ENCODE data around the gene CDH22. TPM values are rescaled to one million over a fixed set of nuclear protein-coding genes. Genes with fewer than 3 reads are reported as not detected.

Gene CDH22
- total and polyA plus RNA-seq, 4 donors = 0.03 to 0.25 (median 0.09) TPM

DNA sequence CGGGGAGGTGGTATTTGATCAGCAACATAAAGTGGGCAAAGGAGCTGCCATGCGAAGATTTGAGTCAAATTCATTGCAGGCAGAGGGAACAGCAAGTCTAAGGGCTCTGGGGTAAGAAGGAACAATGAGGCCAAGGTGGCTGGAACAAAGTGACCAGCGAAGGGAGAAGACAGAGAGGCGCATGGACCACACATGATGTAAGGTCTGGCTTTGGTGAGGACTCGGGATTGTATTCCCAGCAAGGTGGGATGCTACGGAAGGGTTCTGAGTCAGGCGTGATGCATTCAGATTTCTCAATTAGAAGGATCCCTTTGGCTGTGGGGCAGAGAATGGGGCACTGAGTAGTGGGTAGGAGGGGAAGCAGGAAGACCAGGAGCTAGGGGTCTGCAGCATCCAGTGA, 30.7 kb upstream of the CDH22 start:
- no peak for ATAC-seq (ENCODE audit: insufficient read depth, low FRiP score)
- Histone ChIP-seq H3K9me3 (ENCODE audit: control insufficient read depth in 4 of 4, insufficient read depth in 3 of 4, low read length in 3 of 4) (no peaks in the 10 kb centered on the region), H3K27me3 (ENCODE audit: control insufficient read depth in 3 of 3, insufficient read depth in 3 of 3, low read length in 2 of 3) (peaks cover 3 to 73% (median 29%) of the 10 kb centered on the region in 3 donors), H3K4me3 (no peak overlapping the region), H3K27ac (ENCODE audit: low read depth in 1 of 2, low read length in 1 of 2) (no peak overlapping the region), H3K36me3 (ENCODE audit: control insufficient read depth in 4 of 4, insufficient read depth in 4 of 4, low read length in 4 of 4) (no peaks in the 10 kb centered on the region), H3K9ac (ENCODE audit: insufficient read depth in 1 of 2, low read length in 2 of 2) (no peak overlapping the region), H3K4me1 (ENCODE audit: control insufficient read depth in 5 of 5, insufficient read depth in 5 of 5, low read length in 5 of 5) (peaks cover 0 to 5% (median 0%) of the 10 kb centered on the region in 5 donors)
- TF ChIP-seq, protein P1, sequence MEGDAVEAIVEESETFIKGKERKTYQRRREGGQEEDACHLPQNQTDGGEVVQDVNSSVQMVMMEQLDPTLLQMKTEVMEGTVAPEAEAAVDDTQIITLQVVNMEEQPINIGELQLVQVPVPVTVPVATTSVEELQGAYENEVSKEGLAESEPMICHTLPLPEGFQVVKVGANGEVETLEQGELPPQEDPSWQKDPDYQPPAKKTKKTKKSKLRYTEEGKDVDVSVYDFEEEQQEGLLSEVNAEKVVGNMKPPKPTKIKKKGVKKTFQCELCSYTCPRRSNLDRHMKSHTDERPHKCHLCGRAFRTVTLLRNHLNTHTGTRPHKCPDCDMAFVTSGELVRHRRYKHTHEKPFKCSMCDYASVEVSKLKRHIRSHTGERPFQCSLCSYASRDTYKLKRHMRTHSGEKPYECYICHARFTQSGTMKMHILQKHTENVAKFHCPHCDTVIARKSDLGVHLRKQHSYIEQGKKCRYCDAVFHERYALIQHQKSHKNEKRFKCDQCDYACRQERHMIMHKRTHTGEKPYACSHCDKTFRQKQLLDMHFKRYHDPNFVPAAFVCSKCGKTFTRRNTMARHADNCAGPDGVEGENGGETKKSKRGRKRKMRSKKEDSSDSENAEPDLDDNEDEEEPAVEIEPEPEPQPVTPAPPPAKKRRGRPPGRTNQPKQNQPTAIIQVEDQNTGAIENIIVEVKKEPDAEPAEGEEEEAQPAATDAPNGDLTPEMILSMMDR (IDR thresholded peaks at IDR 0.05; ENCODE audit: control extremely low read depth, extremely low read depth) = no peak
- DNase-seq = no peak
- 72 to 79% methylated on average over 7 of the region's 7 CpGs for WGBS, 2 donors

- Histone ChIP-seq H3K9ac (ENCODE audit: insufficient read depth in 1 of 2, low read length in 2 of 2) (no peak overlapping the region), H3K4me1 (ENCODE audit: control insufficient read depth in 5 of 5, insufficient read depth in 5 of 5, low read length in 5 of 5) (no peaks in the 10 kb centered on the region), H3K4me3 (no peak overlapping the region), H3K9me3 (ENCODE audit: control insufficient read depth in 4 of 4, insufficient read depth in 3 of 4, low read length in 3 of 4) (no peaks in the 10 kb centered on the region), H3K27me3 (ENCODE audit: control insufficient read depth in 3 of 3, insufficient read depth in 3 of 3, low read length in 2 of 3) (peaks cover 3 to 59% (median 28%) of the 10 kb centered on the region in 3 donors), H3K27ac (ENCODE audit: low read depth in 1 of 2, low read length in 1 of 2) (no peak overlapping the region), H3K36me3 (ENCODE audit: control insufficient read depth in 4 of 4, insufficient read depth in 4 of 4, low read length in 4 of 4) (no peaks in the 10 kb centered on the region)
- no peak for ATAC-seq (ENCODE audit: insufficient read depth, low FRiP score)
- TF ChIP-seq, protein P1 (IDR thresholded peaks at IDR 0.05; ENCODE audit: control extremely low read depth, extremely low read depth) = no peak
- DNase-seq = no peak
- WGBS, 2 donors = 52 to 58% methylated on average over 3 of the region's 3 CpGs
Observed at GRCh38 chr20:46336735-46337134, 28.4 kb upstream of the CDH22 start.

DNA sequence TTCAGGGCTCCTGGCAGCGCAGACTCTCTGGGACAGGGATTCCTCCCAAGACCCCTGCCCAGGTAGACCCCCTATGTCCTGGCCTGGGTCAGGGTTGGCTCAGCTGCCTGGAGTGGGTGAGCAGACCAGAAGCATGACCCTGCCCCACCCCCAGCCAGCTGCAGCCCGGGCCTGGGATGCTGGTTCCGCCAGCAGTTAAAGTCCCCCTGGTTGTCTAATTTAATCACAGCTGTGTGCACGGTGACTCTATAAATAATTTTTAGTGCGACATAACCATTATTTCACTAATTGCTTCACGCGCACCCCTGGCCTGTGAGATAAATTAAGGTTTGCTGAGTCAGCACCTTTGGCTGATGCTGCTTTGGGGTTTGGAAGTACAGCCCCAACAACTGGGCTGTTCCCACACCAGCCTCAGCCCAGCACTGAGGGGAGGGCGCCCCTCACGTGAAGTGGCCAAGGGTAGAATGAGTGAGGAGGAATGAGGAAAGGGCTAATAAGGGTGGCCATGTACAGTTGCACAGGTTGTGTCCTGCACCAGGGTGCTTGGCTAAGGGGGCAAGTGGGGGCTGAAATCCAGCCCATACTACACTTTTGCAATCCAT, 26.1 kb upstream of the CDH22 start:
- H3K9ac ChIP-seq (ENCODE audit: insufficient read depth in 1 of 2, low read length in 2 of 2) = no peak overlapping the region
- H3K4me1 ChIP-seq (ENCODE audit: control insufficient read depth in 5 of 5, insufficient read depth in 5 of 5, low read length in 5 of 5) = no peaks in the 10 kb centered on the region
- 40 to 42% methylated on average over 9 of the region's 9 CpGs for WGBS, 2 donors
- TF ChIP-seq, protein P1 (IDR thresholded peaks at IDR 0.05; ENCODE audit: control extremely low read depth, extremely low read depth) = no peak
- no peak for ATAC-seq (ENCODE audit: insufficient read depth, low FRiP score)
- DNase-seq = no peak
- no peaks in the 10 kb centered on the region for H3K36me3 ChIP-seq (ENCODE audit: control insufficient read depth in 4 of 4, insufficient read depth in 4 of 4, low read length in 4 of 4)
- no peak overlapping the region for H3K27ac ChIP-seq (ENCODE audit: low read depth in 1 of 2, low read length in 1 of 2)
- peaks cover 0 to 48% (median 16%) of the 10 kb centered on the region in 3 donors for H3K27me3 ChIP-seq (ENCODE audit: control insufficient read depth in 3 of 3, insufficient read depth in 3 of 3, low read length in 2 of 3)
- H3K4me3 ChIP-seq = no peak overlapping the region
- no peaks in the 10 kb centered on the region for H3K9me3 ChIP-seq (ENCODE audit: control insufficient read depth in 4 of 4, insufficient read depth in 3 of 4, low read length in 3 of 4)

All from lung (tissue), 12 donors.